ENCODE measurements around the gene SLCO3A1.

The SLCO3A1 gene

DNA sequence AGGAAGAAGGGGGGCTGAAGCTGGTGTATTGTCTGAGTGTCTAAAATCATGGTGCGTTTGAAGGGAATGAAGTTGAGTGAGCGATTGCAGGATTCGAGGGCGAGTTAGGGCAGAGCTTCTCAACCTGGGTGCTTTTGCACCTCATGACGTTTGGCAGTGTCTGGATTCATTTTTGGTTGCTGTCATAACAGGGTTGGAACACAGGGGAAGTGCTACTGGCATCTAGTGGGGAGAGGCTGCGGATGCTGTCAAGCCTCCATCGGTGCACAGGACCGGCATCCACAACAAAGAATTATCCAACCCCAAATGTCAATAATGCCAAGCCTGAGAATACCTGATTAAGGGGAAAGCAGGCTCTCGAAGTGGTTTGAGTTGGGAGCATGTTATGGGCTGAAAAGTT is 120.0 kb downstream of the SLCO3A1 start:
- DNase-seq = no peak

DNA sequence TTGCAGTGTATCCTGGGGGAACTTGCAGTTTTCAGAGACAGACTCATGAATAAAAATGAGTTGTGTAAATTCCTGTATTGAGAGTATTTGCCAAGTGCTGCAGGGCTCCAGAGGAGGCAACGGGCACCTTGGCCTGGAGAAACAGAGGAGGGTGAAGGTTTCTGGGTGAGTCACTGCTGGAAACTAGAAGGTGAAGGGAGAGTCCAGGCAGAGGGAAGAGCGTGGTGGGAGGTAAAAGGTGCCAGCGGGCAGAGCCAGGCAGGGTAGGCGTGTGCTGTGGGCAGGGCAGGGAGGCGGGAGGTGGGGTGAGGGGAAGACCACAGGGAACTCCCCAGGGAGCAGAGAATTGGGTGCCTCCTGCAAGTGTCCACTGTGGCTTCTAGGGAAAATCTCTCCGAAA is 120.8 kb downstream of the SLCO3A1 start:
- DNase-seq = no peak

DNA sequence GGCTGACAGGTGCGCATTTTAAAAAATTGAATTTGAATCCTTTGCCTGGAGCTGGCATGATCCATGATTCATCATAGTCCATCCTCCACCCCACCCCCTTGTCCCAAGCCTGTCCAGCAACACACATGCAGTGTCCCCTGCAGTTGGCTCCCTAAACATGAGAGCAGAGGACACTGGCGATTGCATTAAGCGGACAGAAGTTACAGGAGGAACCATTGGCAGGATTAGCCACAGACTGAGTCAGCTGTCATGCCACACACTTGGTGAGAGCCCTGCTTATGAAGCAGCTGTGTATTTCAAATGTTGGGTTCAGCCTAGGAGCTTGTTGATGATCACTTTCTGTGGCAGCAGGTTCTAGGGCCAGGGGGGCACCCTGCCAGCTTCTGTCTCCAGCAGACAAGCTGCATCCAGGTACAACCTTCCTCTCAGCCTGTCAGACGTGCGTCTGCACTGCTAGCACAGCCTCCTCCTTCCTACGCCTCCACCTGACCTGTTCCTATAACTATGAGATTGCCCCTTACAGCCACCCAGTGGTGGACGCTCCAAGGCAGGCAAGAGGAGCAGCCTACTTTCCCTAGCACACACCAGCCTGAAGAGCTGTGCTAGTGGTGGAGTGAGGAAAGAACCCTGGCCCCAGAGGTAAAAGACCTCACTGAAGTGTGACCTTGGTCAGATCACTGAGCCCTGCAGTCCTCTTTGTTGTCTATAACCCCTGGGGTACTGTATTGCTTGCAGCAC is 121.9 kb downstream of the SLCO3A1 start:
- no peak for DNase-seq

GRCh38 chr15:91976966-91977365 is 123.5 kb downstream of the SLCO3A1 start:
- no peak for DNase-seq

GRCh38 chr15:91980502-91981267 is 127.2 kb downstream of the SLCO3A1 start:
- no peak for DNase-seq

DNA sequence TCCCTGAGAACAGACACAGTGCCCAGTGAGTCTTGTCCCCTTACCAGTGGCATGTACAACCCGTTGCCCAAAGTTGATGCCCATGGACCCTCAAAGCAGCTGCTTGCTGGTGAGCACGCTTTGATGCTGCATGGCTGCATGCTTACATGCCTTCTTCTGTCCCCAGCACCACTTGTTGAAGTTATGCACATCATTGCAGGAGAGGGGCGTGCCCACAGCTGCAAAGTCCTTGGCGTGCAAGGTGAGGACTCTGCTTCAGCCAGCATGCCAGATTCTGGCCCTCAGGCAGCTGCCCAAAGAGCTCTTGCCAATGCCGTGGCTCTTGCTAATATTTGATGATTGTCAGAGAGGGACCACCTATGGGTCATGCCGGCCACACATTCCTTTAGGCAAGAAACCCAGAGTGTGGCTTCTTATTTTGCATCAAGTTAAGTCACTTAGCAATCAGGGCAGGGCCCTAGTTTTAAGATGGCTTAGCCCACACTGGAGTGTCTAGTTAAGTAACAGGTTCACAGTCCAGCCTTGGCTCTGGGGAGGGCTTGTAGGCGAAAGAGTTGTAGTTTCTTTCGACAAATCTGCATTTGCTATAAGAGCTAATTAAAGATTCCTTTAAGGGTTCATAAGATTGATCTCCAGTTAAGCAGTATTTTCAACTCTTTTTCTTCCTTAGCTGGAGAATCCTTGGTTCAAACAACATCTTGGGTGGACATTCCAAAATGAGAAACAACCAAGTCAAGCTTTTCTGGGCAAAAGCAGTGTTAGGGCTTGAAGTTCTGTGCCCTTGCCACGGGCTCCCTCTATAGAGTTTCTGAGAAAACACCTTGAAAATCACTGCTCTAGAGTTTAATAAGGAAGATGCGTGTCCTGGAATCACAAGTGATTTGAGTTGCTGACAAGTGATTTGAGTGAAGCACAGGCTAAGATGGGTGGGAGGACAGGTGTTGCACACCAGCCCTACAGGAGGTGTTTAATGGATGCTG is 128.6 kb downstream of the SLCO3A1 start:
- no peak for DNase-seq

DNA sequence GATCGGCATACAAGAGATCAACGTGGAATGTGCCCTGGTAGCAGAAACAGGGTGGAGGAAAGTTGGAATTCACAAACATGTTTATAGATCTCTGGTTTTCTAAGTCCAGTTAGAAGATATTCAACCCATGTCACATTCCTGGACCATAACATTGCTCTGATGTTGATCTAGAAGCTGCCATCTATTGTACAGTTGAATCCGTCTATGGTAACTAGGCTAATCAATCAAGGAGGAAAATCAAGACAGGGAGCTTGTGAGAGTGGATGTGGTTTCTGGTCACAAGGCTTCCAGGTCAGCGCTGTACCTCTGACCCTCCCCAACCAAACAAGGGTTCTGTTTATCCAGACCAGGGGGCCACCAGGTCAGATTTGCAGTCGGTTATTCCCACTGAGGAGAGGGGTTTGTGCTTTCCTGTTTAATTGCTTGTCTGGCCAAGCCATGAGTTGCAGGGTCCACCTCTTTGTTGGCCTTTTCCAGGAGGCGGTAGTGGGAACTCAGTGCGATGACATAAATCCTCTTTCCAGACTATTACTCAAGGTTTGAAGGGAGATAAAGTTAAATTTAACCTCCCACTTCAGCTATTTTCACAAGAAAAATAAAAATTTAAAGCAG is 130.3 kb downstream of the SLCO3A1 start:
- DNase-seq = no peak

- no peak for DNase-seq
Measured at GRCh38 chr15:91985297-91985696, 131.8 kb downstream of the SLCO3A1 start.

GRCh38 chr15:91988071-91988470 is 134.6 kb downstream of the SLCO3A1 start:
- DNase-seq = no peak

DNA sequence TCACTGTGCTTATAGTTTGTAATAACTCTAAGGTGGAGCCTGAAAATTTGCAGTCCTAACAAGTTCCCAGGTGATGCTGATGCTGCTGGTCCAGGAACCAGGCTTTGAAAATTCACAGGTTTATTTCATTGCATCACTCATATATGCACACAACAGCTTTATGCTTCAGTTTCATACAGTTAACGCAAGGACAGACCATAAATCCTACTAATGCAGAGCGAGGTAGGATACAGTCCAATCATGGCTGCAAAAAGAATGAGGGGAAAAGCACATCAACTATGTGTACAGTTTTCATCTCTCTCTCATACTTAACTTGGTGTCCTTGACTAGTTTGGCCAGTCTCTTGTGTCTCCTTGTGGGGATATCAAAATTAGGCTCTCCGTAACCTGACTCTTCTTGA is 135.1 kb downstream of the SLCO3A1 start:
- DNase-seq = no peak

GRCh38 chr15:91989821-91990220 is 136.3 kb downstream of the SLCO3A1 start:
- no peak for DNase-seq

DNA sequence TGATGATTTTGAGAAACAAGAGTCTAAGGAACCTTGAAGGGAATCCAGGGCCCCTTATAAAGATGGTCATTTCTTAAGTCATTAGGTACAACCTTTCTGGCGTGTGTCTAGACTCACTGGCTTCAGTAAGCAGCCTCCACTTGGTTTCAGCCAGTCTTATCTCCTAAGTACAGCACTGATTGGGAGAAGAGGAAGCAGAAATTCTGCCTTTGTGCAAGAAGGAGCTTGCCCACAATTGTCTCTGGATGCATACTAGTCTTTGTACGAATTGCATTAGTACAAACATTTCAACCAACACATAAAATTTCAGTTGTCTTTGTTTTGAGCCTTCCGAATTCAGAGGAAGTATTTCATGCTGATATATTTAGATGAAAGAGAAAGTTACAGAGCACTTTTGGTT is 139.4 kb downstream of the SLCO3A1 start:
- DNase-seq = no peak

GRCh38 chr15:91995146-91995545 is 141.6 kb downstream of the SLCO3A1 start:
- DNase-seq = no peak

- no peak for DNase-seq
Measured at GRCh38 chr15:91997163-91997562, 143.7 kb downstream of the SLCO3A1 start.

GRCh38 chr15:92000709-92001108 is 147.2 kb downstream of the SLCO3A1 start:
- DNase-seq = no peak

DNA sequence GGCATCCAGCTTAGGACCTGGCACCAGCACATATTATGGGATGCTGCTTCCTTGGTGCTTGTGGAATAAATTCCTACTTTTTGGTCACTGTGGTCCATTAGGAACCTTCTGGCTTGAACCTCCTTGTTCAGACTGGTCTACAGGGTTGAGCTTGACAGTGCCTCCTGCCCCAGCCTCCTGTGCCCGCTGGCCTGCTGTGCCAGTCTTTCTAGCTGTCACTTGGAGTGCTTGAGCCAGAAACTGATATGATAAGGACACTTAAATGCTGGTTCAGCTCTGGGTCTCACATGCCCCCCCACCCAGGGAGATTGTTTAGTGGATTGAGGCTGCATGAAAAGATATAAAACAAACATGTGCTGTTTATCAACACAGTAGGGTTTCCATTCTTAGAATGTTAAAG is 147.8 kb downstream of the SLCO3A1 start:
- no peak for DNase-seq

- DNase-seq = no peak
Measured at GRCh38 chr15:92002666-92003065, 149.2 kb downstream of the SLCO3A1 start.

DNA sequence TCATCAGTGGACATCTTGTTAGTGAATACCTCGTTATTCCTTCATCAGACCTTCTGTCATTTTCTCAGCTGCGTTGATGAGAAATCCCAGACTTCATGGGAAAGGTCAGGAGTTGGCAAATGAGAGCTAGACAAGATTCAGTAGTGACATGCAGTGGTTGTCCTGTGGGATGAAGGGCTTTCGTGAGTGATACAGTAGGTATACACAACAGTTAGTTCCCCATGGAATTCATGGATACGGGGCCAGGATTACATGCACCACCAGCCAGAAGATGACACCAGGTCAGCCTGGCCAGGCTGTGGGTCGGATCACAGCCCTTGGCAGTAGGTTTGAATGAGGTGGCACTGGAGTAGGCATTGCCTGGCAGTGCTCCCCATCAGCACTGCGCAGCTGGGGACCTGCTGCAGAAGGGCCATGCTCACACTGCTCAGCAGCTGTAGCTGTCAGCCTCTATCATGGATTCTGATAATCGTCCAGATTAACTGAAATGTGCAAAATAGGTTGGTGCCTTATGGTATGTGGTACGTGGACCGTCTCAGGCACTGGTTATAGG is 150.1 kb downstream of the SLCO3A1 start:
- DNase-seq = no peak

- no peak for DNase-seq
Measured at GRCh38 chr15:92005154-92005553, 151.6 kb downstream of the SLCO3A1 start.

DNA sequence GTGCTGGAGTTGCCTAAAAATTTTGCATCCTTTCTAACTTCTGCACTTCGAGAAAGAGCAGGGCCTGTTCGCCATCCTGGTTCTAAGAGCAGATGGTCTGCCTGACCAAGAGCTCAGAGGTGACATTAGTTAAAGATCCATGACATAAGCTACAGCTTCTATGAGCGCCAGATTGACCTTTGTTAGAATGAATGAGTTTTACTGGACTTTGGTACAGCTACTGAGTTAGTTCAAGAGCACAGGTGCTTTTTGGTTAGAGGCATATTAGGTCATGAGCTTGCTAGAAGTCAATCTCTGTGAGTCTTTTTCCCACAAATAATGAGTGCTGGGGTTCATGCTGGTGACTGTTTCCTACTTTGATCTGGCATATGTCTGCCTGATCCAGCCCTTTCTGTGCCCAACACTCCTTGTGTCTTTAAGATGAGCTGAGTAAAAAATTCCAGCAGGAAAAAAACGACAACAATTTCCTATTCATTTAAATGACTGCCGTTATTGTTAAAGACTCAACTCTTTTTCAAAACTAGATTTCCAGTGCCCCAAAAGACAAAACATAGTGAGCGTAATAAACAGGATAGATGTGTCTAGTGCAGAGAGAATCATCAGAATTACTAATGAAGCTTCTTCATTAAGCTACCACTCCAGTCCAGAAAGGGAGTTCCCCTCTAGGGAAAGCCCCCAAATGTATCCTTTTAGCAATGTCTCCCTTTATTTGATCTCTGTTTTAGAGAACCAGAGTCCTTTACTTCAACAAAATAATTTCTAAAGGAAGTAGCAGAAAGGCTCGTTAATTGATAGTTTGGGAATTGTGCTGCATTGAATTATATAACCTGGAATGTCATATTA is 152.9 kb downstream of the SLCO3A1 start:
- no peak for DNase-seq

DNA sequence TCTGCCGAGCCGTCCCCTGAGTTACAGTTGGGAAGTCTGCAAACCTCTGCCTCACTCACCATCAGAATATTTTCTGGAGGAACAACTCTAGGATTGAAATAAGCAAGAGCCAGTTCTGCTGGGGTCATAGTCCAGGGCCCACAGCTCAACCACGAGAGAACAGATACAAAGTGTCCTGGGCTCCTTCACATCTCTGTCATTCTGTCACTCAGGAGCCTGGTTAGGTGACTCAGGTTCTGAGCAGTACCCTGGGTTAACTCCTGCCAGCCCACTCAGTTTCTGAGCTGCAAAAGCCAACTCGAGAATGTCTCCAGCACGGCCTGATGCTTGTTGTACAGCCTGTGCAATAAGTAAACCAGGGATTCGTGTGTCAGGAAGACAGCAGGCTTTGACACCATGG is 155.7 kb downstream of the SLCO3A1 start:
- DNase-seq = no peak

Measured in activated CD4-positive, alpha-beta T cell treated with anti-CD3 and anti-CD28 coated beads for 4 hours (primary cell).